ENCODE data around the gene F7.

F7 gene

DNA sequence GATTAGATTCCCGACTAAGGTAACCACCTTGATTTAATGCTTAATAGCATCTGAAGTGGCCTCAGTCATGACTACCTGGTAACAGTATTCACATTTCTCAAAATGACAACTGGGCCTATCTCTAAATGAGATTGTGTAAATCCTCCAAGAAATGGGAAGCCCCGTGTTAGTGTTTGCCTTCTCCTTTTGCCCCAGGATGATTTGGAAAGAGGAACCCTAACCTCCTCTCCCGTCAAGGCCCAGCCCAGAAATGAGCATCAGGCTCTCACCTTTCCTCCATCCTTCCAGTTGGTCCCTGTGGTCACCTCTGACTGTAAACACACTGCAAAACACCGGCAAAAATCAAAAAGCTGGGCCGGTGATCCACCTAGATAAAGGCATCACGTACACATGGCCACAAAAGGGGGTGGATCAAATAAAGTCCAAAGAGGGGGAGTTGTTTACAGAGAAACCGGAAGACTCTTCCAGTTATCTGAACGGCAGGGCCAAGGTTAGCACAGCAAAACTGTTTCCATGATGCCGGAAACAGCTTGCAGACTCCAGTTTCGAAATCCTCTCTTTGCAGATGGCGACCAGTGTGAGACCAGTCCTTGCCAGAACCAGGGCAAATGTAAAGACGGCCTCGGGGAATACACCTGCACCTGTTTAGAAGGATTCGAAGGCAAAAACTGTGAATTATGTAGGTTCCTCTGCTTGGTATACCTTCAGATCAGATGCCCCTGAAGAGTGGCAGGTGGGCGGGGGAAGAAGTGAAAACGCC is 33.4 kb downstream of the F7 start:
- DNase-seq (ENCODE audit: low read depth in 2 of 2) = no peak

DNA sequence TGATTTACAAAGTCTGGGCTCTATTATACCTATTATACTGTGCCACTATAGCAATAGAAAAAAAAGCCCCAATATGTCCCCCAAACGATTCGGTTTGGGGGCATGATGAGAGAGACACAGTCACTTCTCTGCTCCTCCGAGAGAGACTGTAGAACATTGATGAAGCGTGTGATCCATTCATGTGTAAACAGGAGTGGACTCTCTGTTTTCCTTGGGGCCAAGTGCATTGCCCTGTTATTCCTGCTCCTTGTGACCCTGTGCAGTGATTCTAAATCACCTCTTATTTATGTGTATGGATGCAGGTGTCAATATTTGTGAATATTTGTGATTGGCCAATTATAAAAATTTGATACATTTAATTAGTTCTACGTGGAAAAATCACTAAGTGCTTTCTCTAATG is 34.0 kb downstream of the F7 start:
- no peak for DNase-seq (ENCODE audit: low read depth in 2 of 2)

DNA sequence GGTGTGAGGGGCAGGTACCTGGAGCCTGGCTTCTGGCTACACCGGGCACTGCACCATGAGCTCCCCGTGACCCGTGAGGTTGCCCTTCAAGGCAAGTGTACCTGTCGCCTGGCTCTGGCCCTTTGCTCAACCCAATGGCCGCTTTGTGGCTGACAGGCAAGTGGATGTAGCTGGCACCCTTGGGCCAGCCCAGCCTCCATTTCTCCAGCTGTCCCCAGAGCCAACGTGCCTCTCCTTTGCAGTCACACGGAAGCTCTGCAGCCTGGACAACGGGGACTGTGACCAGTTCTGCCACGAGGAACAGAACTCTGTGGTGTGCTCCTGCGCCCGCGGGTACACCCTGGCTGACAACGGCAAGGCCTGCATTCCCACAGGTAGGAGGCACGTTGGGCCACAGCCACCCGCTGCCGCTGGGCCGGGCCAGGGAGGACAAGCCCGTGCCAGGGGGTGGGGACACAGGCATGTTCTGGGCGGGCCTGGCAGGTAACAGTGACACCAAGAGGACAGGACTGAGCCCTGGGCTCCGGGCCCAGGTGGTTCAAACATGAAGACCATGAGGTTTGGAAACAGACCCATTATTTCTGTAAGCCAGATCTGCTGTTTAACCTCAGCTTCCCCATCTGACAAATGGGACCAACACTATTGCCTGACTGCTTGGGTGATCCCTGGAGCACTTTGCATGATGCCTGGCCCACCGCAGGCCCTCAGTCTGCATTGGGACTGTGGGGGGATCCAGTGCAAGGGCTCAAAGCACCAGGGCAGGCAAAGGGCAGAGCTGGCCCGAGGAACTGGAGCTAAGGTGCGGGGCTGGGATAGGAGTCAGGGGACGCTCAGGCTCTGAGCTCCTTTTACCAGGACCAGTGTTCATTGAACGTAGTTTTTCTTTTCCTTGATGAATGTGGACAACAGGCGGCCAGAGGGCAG is 35.3 kb downstream of the F7 start:
- DNase-seq (ENCODE audit: low read depth in 2 of 2) = no peak

DNA sequence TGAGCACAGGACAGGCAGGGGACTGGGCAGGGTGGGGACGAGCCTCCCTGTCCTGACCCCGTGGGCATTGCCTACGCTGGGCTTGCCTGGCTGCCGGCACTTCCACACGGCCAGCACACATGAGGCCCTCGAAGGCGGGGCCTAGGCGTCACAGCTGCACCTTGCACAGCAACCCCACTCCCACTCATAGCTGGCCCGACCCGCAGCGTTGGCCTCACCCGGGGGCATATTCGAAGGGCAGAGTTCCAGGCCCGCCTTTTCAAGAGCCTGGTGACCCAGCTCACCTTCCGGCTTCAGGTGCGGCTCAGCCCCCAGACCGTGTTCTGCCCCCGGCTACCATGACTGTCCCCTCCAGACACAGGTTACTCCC is 36.0 kb downstream of the F7 start:
- no peak for DNase-seq (ENCODE audit: low read depth in 2 of 2)

DNA sequence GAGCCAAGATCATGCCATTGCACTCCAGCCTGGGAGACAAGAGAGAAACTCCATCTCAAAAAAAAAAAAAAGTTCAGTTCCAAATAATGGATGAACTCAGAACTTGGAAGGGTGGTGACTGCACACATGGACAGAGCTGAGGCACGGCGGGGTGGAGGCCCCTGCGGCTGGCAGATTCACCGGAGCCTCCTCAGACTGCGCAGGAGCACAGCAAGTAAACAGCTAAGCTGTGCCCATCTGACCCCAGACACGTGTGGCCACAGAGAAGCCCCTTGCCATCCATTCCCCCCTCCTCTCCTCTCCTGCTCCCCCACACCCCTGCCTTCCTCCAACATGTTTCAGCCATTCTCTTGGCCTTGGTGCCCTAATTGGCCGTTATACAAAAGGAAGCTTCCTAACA is 37.3 kb downstream of the F7 start:
- DNase-seq (ENCODE audit: low read depth in 2 of 2) = no peak

DNA sequence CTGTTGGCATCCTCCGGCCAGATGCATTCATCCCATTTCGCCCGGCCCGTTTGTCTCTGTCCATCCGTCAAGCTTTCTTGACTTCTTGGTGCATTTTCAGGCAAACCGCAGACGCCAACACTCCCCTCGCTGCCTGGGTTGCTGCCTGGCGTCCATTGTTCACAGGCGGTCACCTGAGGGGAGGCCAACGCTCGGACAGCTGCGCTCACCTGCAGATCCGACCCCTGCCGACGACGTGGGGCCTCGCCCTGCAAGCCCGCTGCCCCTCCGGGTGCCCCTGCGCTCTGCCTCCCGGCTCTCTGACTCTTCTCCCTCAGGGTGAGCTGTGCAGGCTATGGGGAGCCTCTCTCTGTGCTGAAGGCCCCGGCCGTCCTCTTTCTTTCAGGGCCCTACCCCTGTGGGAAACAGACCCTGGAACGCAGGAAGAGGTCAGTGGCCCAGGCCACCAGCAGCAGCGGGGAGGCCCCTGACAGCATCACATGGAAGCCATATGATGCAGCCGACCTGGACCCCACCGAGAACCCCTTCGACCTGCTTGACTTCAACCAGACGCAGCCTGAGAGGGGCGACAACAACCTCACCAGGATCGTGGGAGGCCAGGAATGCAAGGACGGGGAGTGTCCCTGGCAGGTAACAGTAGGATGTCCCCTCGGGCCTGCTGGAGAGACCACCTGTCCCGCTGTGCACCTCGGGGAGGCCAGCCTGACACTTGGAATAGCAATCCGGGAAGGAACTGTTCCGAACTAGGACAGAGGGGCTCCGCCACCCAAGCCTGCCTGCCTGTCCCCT is 38.1 kb downstream of the F7 start:
- DNase-seq (ENCODE audit: low read depth in 2 of 2) = no peak

DNA sequence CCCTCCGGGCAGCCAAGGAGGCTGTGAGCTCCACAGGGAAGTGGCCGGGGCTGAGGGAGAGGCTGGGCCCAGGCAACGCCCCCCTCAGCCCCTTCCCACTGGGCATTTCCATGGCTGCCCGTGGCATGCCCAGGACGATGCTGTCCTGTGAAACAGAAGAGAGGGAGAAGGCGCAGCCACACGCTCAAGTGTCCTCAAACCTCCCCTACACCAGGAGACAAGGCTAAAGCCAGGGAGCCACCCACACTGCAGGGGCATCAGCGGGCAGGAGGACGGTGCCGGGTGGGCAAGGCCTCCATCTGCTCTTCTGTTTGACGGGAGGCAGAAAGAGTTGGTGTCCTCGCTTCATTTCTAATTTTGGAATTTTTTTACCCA is 38.7 kb downstream of the F7 start:
- no peak for DNase-seq (ENCODE audit: low read depth in 2 of 2)

DNA sequence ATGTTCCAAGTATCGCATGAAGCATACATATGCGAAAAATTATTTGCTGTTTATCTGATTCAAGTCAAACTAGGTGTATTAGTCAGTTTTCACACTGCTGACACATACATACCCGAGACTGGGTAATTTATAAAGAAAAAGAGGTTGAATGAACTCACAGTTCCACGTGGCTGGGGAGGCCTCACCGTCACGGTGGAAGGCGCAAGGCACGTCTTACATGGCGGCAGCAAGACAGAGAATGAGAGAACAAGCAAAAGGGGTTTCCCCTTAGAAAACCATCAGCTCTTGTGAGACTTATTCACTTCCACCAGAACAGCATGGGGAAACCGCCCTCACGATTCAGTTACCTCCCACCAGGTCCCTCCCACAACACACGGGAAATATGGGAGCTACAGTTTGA is 39.9 kb downstream of the F7 start:
- no peak for DNase-seq (ENCODE audit: low read depth in 2 of 2)

DNA sequence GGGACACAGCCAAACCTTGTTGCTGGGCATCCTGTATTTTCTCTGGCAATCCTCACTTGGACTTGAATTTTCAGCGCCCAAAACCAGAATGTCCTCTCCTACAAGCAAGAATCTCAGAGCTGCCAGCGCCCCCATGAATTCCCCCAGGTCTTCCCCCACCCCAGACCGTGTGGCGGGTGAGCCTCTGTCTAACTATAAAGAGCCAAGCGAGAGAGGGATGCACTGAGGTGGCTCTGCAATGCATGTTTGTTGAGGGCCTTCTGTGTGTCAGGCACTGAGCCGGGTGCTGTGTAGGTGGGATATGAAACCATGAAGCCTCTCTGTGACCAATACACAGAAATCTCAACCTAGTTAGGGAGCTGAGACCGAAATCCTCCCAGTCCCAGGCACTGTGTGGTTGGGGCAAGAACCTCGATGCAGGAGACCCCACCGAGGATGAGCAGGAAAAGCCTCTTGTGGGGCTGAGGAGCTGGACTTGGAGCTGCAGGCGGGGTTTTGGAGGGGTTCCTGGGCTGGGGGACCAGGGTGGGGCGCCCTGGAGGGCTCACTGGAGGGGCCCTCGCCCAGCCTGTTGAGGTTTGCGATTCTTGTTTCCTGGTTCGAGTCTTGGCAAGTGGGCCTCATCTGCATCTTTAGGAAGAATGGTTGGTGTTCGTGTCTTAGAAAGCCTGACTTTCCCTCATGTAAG is 40.5 kb downstream of the F7 start:
- DNase-seq (ENCODE audit: low read depth in 2 of 2) = no peak

DNA sequence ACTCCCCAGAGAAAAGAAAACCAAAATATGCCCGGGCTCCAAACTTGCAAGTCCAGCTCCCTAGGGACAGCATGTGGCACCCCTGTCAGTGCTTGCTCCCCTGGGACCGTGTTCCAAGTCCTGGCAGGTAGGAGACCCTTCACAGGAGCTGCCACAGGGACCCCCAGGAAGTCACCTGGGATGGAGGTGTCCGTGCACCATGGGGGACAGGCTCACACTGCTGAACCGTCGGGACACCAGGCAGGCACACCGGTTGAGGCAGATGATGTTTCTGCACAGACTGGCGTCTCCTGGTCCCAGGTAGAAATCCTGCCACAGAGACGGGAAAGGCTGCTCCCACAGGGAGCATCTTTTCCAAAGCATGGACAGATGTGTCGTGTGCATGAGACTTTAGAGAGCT is 41.2 kb downstream of the F7 start:
- DNase-seq (ENCODE audit: low read depth in 2 of 2) = no peak

DNA sequence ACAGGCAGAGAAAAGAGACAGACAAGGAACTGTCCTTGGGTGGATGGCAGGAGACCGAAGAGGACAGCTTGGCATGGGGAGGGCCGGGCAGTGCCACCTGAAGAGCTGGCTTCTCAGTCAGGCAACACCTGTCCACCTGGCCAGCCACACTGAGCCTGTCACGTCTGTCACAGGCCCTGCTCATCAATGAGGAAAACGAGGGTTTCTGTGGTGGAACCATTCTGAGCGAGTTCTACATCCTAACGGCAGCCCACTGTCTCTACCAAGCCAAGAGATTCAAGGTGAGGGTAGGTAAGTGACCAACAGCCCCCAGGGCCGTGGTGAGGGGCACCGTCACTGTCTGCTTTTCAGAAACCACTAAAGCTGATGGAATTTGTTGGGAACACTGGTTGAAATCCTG is 41.6 kb downstream of the F7 start:
- DNase-seq (ENCODE audit: low read depth in 2 of 2) = no peak

DNA sequence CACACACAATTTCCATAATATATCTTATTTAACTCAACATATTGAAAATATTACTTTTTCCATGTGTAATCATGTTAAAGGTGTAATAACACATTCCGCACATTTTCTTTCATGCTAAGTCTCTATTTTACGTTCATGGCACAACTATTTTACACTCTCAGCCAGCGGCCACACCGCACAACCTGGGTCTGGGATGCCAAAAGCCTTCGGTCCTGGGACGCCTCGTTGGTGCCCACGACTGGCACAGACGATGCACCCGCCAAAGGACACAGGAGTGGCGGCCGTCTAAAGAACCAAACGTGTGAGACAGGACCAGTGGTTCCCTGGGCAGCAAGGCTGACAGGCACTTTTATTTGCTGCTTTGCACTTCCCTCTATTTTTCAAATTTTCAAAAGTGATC is 42.8 kb downstream of the F7 start:
- DNase-seq (ENCODE audit: low read depth in 2 of 2) = no peak

DNA sequence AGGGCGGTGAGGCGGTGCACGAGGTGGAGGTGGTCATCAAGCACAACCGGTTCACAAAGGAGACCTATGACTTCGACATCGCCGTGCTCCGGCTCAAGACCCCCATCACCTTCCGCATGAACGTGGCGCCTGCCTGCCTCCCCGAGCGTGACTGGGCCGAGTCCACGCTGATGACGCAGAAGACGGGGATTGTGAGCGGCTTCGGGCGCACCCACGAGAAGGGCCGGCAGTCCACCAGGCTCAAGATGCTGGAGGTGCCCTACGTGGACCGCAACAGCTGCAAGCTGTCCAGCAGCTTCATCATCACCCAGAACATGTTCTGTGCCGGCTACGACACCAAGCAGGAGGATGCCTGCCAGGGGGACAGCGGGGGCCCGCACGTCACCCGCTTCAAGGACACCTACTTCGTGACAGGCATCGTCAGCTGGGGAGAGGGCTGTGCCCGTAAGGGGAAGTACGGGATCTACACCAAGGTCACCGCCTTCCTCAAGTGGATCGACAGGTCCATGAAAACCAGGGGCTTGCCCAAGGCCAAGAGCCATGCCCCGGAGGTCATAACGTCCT is 43.4 kb downstream of the F7 start:
- no peak for DNase-seq (ENCODE audit: low read depth in 2 of 2)

DNA sequence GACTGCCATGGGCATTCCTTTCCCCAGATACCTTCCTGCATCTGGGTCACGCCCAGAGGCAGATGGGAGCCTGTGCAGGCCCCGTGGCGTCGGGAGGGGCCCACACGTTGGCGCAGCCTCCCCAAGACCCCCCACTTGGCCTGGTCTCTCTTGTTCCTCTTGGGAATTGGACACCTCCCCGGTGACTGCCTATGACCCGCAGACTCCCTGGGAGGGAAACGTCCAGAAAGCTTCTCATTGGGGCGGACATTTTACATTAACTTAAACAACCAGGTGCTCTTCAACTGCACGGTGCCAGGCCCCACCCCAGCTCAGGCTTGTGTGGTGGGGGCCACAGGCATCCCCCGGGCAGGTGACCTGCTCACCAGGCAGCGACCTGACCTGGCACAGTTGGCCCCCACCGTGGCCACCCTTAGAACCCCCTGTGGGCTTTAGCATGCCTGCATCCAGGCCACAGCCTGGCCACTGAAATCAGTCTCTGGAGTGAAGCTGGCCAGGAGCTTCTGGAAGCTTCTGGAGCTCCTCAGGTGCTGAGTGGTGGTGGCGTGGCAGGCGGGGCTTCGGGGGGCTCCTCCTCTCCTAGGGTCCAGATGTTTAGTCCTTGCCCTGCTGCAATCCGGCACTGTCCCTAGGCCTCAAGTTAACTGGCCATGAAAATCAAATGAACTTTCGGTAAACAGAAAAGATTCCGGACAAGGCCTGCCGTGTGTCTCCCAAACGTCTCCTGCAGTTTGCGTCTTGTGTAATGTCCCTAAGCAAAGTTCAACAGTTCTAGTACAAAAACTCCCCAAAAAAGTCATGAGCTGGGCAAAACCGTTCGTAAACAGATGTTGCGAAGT is 44.3 kb downstream of the F7 start:
- no peak for DNase-seq (ENCODE audit: low read depth in 2 of 2)

DNA sequence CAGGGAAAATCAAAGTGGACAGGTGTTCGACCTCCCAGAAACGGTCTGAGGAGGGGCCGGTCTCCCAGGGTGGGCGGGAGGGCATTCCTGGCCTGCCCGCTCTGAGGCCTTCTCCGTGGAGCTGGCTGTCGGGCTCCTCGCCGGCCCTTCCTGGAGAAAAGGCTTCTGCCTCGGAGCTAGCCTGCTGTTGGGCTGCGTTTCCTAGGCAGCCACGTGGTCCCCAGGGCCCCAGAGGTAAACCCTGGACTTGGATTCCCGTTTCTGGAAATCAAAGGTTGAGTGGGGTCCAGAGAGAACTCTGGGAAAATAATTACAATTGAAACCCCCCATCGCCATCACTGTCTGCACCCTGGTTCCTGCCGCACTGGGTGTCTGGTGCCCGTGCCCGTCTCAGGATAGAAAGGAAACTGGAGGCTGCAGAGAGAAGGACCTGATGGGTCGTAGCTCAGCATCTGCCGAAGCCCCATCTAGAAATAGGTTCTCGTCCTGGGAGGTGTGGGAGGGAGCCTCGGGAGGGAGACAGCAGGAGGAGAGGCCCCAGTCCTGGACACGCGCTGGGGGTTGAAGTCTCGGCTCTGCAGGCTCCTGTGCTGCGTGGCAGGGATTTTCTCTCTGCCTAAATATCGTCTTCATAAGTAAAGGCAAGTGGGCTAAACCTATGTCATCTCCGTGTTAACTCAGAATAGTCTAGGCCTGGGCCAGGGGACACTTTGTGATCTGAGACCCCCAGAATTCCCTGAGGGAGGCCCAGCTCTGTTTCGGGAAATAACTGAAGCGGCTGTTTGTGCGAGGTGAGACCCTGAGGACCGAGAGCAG is 45.2 kb downstream of the F7 start:
- DNase-seq (ENCODE audit: low read depth in 2 of 2) = no peak

DNA sequence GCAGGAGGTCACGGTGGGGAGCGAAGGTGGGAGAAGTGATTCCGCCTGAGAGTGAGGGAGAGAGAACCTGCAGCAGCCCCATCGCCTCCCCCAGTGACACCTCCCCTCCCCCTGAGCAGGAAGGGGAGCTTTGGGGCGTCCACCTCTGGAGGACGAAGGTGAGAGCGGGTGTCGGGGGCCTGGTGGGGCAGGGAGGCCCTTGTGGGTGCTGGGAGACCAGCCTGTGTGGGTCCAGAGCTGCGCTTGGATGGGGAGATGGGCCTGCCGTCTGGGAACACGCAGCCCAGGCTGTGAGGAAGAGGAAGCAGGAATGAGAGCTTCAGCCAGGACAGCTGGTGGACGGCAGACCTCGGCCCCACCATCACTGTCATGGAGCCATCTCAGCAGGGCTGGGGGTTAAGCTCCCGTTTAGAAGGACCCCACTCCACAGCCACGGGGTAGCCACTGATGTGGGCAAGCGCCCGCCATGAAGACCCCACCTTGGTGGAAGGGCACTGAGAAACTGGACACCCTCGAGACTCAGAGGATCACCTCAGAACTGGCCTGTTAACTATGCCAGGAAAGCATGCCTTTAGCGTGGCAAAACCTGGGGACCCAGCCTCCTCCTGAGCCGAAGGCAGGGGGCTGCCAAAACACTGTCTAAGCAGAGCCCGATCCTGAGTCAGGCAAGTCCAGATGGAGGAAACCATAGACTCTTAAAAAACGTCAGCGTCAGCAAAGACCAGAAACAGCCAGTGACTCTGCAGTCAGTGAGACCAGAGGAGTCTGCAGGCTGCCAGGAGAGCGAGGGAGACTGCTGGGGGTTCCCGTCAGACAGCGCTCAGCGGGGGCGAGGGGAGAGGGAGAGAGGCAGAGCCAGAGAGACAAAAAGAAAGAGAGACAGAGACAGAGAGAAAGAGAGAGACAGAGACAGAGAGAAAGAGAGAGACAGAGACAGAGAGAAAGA is 46.4 kb downstream of the F7 start:
- peak; percentile 30 to 34 for DNase-seq (ENCODE audit: low read depth in 2 of 2)

DNA sequence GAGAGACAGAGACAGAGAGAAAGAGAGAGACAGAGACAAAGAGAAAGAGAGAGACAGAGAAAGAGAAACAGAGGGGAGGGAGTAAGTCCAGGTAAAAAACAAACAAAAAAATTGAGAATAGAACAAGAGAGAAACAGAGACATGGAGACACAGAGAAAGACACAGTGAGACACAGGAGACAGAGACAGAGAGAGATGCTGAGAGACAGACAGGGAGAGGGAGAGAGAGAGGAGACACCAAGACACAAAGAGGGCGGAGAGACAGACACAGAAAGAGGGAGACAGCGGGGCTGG is 47.0 kb downstream of the F7 start:
- DNase-seq (ENCODE audit: low read depth in 2 of 2) = no peak

DNA sequence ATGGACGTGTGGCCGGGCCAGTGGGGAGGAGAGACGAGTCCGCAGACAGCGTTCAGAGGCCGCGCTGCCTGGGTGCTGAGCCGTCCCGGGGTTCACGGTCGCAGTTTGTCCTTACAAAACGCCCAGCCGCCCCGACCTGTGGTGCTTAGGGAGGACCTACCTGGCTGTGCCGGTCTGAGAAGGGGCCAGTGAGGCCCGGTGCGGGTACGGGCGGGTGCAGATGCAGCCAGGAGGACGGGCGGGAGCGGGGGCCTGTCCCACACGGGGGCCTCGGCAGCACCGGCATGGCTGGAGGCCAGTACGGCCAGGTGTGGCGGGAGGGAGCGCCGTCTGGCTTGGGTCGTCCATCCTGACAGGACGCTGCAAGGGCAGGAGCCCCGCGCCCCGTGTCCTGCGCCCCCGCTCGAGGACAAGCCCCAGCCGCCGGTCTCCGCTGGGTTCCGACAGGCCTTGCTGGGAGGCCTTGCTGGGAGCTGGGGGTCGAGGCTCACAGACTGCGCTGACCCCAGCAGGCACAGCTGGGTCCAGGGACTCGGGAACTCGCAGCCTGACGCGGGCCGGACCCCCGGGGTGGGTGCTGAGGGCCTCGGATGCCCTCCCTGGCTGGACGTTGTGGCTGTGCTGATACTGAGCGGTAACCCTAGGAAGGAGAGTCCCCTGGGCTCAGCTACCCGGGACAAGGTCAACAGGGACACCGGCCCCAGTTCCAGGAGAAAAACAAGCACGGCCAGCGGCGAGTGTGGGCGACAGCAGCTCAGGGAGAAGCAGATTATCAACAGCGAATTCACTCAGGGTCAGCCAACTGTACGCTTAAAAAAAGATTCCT is 47.6 kb downstream of the F7 start:
- no peak for DNase-seq (ENCODE audit: low read depth in 2 of 2)

Data from fibroblast of skin of left biceps (primary cell).